Caco-2 (cell line): ENCODE data around the gene ARMS2. TPM values are rescaled to one million over a fixed set of nuclear protein-coding genes. Genes with fewer than 3 reads are reported as not detected.

ENCODE experiments used
- BruUV-seq: library from RNA; stranded (reverse); fragments of 400-500 nt; replicated peaks from 2 replicates; lab custom pipeline; 2021; lab: Mats Ljungman, UMichigan
- CTCF ChIA-PET: fragments of 300-600 bp; sonication (Branson Sonifier 250); formaldehyde crosslinking; loops from one replicate; lab custom pipeline; 2022; ENCODE audit warnings: antibody characterized with exemption; lab: Charles Lee
- POLR2A ChIA-PET: fragments of 300-600 bp; sonication (Branson Sonifier 250); formaldehyde crosslinking; loops from one replicate; lab custom pipeline; 2022; ENCODE audit warnings: antibody characterized with exemption; lab: Charles Lee
- DNase-seq, 2 experiments: peaks; one replicate each; pipeline versions ENCODE4 v3.0.0 to v3.0.0-alpha.2; 2020 to 2022
- H3K27me3 ChIP-seq: replicated peaks from 2 replicates; pipeline ENCODE4 v1.6.0; 2011; ENCODE audit warnings: low read length; ENCODE audit not compliant: control insufficient read depth, insufficient read depth
- H3K36me3 ChIP-seq: 2 replicates; pipeline ENCODE4 v1.5.1; 2011; ENCODE audit warnings: low read length; ENCODE audit not compliant: control insufficient read depth, insufficient read depth
- H3K4me1 ChIP-seq: fragments of 250-450 bp; sonication (Bioruptor Pico); 2 replicates; pipeline ENCODE4 v1.5.1; 2020; ENCODE audit warnings: mild to moderate bottlenecking
- H3K4me3 ChIP-seq: 2 replicates; pipeline ENCODE4 v1.5.1; 2011; ENCODE audit warnings: low read depth, mild to moderate bottlenecking, control low read depth, low read length
- H3K9me3 ChIP-seq: fragments of 250-450 bp; sonication (Bioruptor Pico); 2 replicates; pipeline ENCODE4 v1.5.1; 2020; ENCODE audit warnings: mild to moderate bottlenecking, moderate library complexity
- H3K27ac Mint-ChIP-seq: one replicate; pipeline ENCODE4 v1.8.0; 2022; ENCODE audit warnings: mixed read lengths; ENCODE audit not compliant: unreplicated experiment
- H3K27me3 Mint-ChIP-seq: one replicate; pipeline ENCODE4 v1.8.0; 2022; ENCODE audit warnings: mixed read lengths; ENCODE audit not compliant: insufficient read depth, unreplicated experiment
- H3K36me3 Mint-ChIP-seq: one replicate; pipeline ENCODE4 v1.8.0; 2022; ENCODE audit warnings: mild to moderate bottlenecking, mixed read lengths; ENCODE audit not compliant: insufficient read depth, unreplicated experiment
- H3K4me1 Mint-ChIP-seq: one replicate; pipeline ENCODE4 v1.8.0; 2022; ENCODE audit warnings: low read depth, mixed read lengths; ENCODE audit not compliant: unreplicated experiment
- H3K4me3 Mint-ChIP-seq: one replicate; pipeline ENCODE4 v1.8.0; 2022; ENCODE audit warnings: mild to moderate bottlenecking, moderate library complexity, mixed read lengths; ENCODE audit not compliant: unreplicated experiment
- H3K9me3 Mint-ChIP-seq: one replicate; pipeline ENCODE4 v1.8.0; 2022; ENCODE audit warnings: mixed read lengths; ENCODE audit not compliant: unreplicated experiment
- intact Hi-C: fragments of 100-400 bp; cut with micrococcal nuclease; formaldehyde crosslinking; loops from one replicate; pipeline ENCODE4 v1.10.0; 2022; ENCODE audit not compliant: unreplicated experiment
- total RNA-seq: library from RNA; stranded (reverse); gene quantifications from 2 replicates; pipeline ENCODE4 v1.2.3, GENCODE V29; 2022
- TF ChIP-seq, protein P1 (sequence below), 2 experiments: fragments of 200-600 bp in 1 of 2; IDR thresholded peaks; 1 replicate in 1 of 2; 2 replicates in 1 of 2; pipeline versions ENCODE4 v1.5.1 to v1.8.0; 2011 to 2022; ENCODE audit warnings: antibody characterized with exemption in 1 of 2, control low read depth in 1 of 2, inconsistent platforms in 1 of 2, low read depth in 1 of 2, low read length in 1 of 2, mild to moderate bottlenecking in 1 of 2, moderate library complexity in 1 of 2; ENCODE audit not compliant: insufficient read depth in 1 of 2, severe bottlenecking in 1 of 2, unreplicated experiment in 1 of 2

The ARMS2 gene
- total RNA-seq, 1 experiment from 2014 or later: not detected

DNA sequence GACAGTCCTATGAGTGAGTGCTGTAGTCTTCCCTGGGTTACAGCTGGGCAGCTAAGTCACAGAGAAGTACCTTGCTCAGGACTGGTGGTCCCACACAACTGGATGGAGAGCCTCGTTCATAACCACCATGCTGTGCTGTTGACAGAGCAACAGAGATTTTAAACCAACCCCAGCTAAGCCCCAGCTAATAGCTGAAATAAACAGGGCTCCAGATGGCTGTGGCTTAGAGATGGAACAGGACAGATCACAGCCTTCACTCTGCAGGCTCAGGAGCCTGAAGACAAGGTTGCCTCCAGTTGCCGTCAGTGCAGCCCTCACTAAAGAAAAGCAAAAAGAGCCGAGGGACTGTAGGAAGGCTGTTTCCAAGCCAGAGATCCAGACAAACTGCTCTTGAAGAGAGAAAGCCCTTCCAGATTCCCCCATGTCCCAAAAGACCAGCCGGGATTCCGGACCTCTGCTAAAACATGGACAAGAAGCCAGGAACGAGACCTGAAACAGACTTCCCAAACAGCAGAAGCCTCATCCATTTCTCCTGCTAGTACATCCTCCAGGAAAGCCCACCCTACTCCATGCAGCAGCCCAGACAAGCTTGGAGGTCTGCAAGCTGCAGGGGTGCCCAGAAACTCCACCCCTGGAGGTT is 11.1 kb downstream of the ARMS2 start:
- Mint-ChIP-seq H3K4me1 (no peaks in the 10 kb centered on the region), H3K9me3 (no peaks in the 10 kb centered on the region), H3K36me3 (no peaks in the 10 kb centered on the region), H3K4me3 (no peak overlapping the region), H3K27me3 (peaks cover 43% of the 10 kb centered on the region), H3K27ac (no peak overlapping the region)
- TF ChIP-seq, protein P1, sequence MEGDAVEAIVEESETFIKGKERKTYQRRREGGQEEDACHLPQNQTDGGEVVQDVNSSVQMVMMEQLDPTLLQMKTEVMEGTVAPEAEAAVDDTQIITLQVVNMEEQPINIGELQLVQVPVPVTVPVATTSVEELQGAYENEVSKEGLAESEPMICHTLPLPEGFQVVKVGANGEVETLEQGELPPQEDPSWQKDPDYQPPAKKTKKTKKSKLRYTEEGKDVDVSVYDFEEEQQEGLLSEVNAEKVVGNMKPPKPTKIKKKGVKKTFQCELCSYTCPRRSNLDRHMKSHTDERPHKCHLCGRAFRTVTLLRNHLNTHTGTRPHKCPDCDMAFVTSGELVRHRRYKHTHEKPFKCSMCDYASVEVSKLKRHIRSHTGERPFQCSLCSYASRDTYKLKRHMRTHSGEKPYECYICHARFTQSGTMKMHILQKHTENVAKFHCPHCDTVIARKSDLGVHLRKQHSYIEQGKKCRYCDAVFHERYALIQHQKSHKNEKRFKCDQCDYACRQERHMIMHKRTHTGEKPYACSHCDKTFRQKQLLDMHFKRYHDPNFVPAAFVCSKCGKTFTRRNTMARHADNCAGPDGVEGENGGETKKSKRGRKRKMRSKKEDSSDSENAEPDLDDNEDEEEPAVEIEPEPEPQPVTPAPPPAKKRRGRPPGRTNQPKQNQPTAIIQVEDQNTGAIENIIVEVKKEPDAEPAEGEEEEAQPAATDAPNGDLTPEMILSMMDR (IDR thresholded peaks at IDR 0.05; ENCODE audit: insufficient read depth in 1 of 2, low read depth in 1 of 2, low read length in 1 of 2, severe bottlenecking in 1 of 2, unreplicated experiment in 1 of 2): no peak
- DNase-seq: no peak
- intact Hi-C loops: loop anchor here (10.0 kb wide), 1 partner anchor 99 kb away; the partner anchor contains the start of gene DMBT1
- no TSS peak for BruUV-seq
- ChIA-PET POLR2A (no interaction called here), CTCF (no interaction called here)
- Histone ChIP-seq H3K27me3 (peaks cover 11% of the 10 kb centered on the region), H3K4me1 (peaks cover 5% of the 10 kb centered on the region), H3K4me3 (no peak overlapping the region), H3K9me3 (no peaks in the 10 kb centered on the region), H3K36me3 (no peaks in the 10 kb centered on the region)

DNA sequence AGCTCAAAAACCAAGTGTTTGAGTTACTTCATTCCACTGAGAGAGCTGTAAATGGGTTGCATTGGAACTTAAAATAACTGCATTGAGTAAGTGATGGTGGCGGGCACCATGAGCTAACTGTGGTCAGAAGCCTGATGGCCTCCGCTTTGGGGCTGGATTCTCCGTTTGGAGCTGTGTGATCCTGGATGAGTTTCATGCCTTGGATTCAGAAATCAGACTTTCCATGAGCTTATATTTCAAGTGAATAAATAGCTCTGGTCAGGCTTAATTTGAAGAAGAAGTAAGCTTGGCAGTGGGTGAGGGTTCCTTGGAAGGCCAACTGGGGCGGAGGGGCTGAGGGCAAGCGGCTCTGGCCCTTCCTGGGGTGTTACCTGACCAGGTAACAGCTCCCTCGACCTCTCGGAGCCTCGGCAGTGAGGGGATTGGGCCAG is 12.5 kb downstream of the ARMS2 start:
- H3K36me3 Mint-ChIP-seq: no peaks in the 10 kb centered on the region
- no peak overlapping the region for H3K27ac Mint-ChIP-seq
- intact Hi-C loops: loop anchor here (10.0 kb wide), 1 partner anchor 98 kb away; the partner anchor contains the start of gene DMBT1
- no peaks in the 10 kb centered on the region for H3K9me3 ChIP-seq
- H3K36me3 ChIP-seq: no peaks in the 10 kb centered on the region
- peaks cover 3% of the 10 kb centered on the region for H3K4me1 ChIP-seq
- peaks cover 41% of the 10 kb centered on the region for H3K27me3 Mint-ChIP-seq
- DNase-seq: no peak
- POLR2A ChIA-PET: no interaction called here
- TF ChIP-seq, protein P1 (IDR thresholded peaks at IDR 0.05; ENCODE audit: insufficient read depth in 1 of 2, low read depth in 1 of 2, low read length in 1 of 2, severe bottlenecking in 1 of 2, unreplicated experiment in 1 of 2): no peak
- H3K9me3 Mint-ChIP-seq: no peaks in the 10 kb centered on the region
- peaks cover 12% of the 10 kb centered on the region for H3K27me3 ChIP-seq
- H3K4me1 Mint-ChIP-seq: no peaks in the 10 kb centered on the region
- no TSS peak for BruUV-seq
- CTCF ChIA-PET: no interaction called here
- H3K4me3 ChIP-seq: no peak overlapping the region
- no peak overlapping the region for H3K4me3 Mint-ChIP-seq

GRCh38 chr10:122467701-122468100 is 13.2 kb downstream of the ARMS2 start:
- peaks cover 38% of the 10 kb centered on the region for H3K27me3 Mint-ChIP-seq

More at GRCh38 chr10:122467701-122468100, 13.2 kb downstream of the ARMS2 start:
- no TSS peak for BruUV-seq
- no peaks in the 10 kb centered on the region for H3K9me3 ChIP-seq
- DNase-seq: no peak
- POLR2A ChIA-PET: no interaction called here
- no peak overlapping the region for H3K27ac Mint-ChIP-seq
- no peaks in the 10 kb centered on the region for H3K9me3 Mint-ChIP-seq
- no peaks in the 10 kb centered on the region for H3K36me3 Mint-ChIP-seq
- H3K4me1 Mint-ChIP-seq: no peaks in the 10 kb centered on the region
- CTCF ChIA-PET: no interaction called here
- H3K4me3 Mint-ChIP-seq: no peak overlapping the region
- H3K4me1 ChIP-seq: no peaks in the 10 kb centered on the region
- H3K4me3 ChIP-seq: no peak overlapping the region
- peaks cover 8% of the 10 kb centered on the region for H3K27me3 ChIP-seq
- H3K36me3 ChIP-seq: no peaks in the 10 kb centered on the region
- intact Hi-C loops: loop anchor here (10.0 kb wide), 1 partner anchor 97 kb away; the partner anchor contains the start of gene DMBT1
- TF ChIP-seq, protein P1 (IDR thresholded peaks at IDR 0.05; ENCODE audit: insufficient read depth in 1 of 2, low read depth in 1 of 2, low read length in 1 of 2, severe bottlenecking in 1 of 2, unreplicated experiment in 1 of 2): no peak
